Measurements from ENCODE around the gene ST3GAL6. TPM values are rescaled to one million over a fixed set of nuclear protein-coding genes. Genes with fewer than 3 reads are reported as not detected.

The ST3GAL6 gene
- total RNA-seq, 1 experiment from 2014 or later: 6.6 TPM

DNA sequence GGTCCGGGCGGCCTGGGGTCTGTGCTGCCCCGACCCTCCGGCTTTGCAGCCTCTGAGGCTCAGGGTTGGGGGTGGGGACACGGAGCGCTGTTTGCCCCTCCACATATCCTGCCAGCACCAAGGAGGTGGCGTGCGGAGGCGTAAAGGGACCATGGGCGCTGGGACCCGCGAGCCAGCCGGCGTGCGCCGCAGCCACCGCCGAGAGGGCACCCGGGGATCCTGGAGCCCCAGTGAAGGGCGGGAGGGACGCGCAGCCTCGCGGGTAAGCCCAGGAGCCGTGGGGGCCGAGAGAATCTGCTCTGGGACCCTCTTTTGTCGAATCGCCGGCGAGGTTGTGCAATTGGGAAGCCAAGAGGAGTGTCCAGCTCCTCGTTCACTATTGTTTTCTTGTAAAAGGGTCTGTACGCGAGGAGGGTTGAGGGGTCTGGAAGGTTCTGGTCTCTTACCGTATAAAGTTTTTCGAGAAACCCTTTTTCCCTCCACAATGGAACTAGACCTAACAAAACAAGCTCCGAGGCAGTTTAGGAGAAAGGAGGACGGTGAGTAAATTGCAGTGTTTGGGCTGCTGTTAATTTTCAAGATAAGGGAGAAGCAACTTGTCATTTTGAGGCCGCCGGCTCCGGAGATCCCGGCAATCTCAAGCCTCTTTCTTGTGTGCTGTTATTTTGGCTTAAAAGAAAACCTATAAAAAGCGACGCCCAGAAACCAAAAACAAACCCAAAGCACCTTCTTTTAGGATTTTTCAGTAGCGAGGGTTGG, 29.9 kb upstream of the ST3GAL6 start:
- no peak for DNase-seq
- peak overlapping the region; percentile 72 for H3K4me3 ChIP-seq (ENCODE audit: insufficient read depth, low read depth, low read length)
- peaks cover 34% of the 10 kb centered on the region for H3K27me3 ChIP-seq (ENCODE audit: control insufficient read depth, insufficient read depth, low read length)
- no peaks in the 10 kb centered on the region for H3K36me3 ChIP-seq (replicated peaks; ENCODE audit: control insufficient read depth, insufficient read depth, low read length)

DNA sequence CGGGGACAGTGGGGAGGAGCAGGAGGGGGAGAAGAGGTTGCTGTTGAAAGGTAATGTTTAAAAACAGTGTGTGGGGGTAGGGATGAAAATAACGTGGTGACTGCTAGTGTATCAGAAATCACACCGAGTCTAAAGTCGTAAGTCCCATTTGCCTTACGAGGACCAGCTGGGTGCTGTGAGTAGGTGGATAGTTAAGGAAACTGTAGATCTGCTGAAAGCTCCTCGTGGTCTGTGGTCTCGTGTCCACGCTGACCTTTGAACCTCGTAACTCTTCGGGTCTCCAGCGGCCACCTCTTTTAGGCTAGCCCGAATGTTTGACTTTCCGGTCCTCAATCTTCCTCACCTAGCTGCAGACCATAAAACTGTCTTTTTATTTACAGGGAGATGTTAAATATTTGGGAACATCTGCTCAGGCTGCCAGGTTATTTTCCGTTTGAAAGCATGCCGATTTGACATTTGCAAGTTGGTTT, 29.3 kb upstream of the ST3GAL6 start:
- Histone ChIP-seq H3K27me3 (ENCODE audit: control insufficient read depth, insufficient read depth, low read length) (peaks cover 34% of the 10 kb centered on the region), H3K36me3 (replicated peaks; ENCODE audit: control insufficient read depth, insufficient read depth, low read length) (no peaks in the 10 kb centered on the region), H3K4me3 (ENCODE audit: insufficient read depth, low read depth, low read length) (peak overlapping the region; percentile 72)
- DNase-seq: peak; percentile 17

DNA sequence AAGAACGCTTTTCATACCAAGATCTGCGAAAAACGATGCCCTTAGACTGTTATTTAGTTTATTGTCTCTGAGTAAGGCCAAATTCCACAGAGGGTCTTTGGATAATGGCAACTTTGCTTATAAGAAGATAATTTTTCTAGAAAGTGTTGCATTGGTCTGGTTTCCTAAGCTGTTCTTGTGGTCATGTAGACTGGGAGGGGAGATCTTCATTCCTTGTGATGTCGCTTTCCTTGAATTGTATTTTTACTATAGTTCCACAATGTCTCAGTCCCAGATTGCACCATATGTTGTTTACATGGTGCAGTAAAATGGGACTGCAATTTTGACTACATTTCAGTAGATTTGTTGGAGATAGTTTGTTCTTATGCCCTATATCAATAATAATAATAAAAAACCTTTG, 28.8 kb upstream of the ST3GAL6 start:
- H3K36me3 ChIP-seq (replicated peaks; ENCODE audit: control insufficient read depth, insufficient read depth, low read length): no peaks in the 10 kb centered on the region
- no peak for DNase-seq
- no peak overlapping the region for H3K4me3 ChIP-seq (ENCODE audit: insufficient read depth, low read depth, low read length)
- H3K27me3 ChIP-seq (ENCODE audit: control insufficient read depth, insufficient read depth, low read length): peaks cover 34% of the 10 kb centered on the region

DNA sequence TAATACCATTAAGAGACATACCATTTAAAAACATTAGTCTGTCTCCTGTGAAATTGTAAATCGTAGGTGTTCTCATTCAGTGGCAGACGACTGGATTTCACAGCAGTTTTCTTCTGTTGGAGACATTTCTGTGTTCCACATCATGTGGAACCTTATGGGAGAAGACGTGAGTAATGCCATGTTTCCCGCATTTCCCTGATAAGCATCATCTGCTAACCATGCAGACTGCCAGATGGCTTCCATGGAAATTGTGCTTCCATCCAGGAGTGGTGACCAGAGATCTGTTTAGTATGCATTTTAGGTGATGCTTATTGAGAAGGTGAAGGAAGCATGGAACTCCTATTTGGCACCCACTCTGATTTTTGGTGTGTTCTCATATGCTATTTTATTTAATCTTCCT, 28.4 kb upstream of the ST3GAL6 start:
- Histone ChIP-seq H3K27me3 (ENCODE audit: control insufficient read depth, insufficient read depth, low read length) (peaks cover 34% of the 10 kb centered on the region), H3K4me3 (ENCODE audit: insufficient read depth, low read depth, low read length) (no peak overlapping the region), H3K36me3 (replicated peaks; ENCODE audit: control insufficient read depth, insufficient read depth, low read length) (no peaks in the 10 kb centered on the region)
- no peak for DNase-seq

DNA sequence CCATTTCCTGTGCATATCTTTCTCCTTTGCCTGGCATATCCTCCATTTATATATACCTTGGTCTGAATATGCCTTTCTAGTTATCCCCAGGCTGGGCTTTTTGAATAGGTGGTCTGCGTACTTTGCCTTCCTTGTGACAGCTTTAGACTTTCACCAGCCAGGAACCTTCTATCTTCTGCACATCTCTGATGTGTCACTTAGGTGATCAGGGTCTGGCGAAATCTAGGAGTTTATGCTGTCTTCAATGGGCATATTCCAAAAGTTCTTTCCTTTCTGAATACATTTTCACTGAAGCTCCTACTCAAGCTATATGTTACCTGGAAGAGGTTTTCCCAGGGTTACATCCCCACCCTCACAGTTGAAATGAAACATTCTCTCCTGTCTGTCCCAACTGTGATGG, 27.8 kb upstream of the ST3GAL6 start:
- no peak for DNase-seq
- Histone ChIP-seq H3K36me3 (replicated peaks; ENCODE audit: control insufficient read depth, insufficient read depth, low read length) (no peaks in the 10 kb centered on the region), H3K4me3 (ENCODE audit: insufficient read depth, low read depth, low read length) (no peak overlapping the region), H3K27me3 (ENCODE audit: control insufficient read depth, insufficient read depth, low read length) (peaks cover 34% of the 10 kb centered on the region)

DNA sequence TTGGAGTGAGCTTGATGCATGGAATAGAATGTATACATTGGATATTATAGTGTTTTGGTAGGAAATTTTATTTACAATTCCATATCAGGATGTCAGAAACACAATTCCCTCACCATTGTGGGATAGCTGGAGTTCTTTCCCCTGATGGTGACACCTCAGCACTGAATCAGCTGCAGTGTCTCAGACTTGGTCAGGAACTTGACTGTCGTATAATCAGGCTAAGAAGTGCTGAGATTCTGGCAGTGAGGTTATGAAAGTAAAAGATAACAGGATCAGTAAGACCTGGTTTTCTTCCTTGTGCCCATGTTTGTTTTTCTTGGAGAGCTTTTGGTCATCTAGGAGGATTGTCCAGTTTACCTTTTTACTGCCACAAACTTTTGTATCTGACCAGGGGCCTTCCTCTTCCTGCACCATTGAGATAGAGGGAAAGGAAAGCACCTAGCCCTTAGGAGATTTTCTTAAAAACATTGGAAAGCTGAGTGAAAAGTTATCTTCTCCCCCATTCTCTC, 27.3 kb upstream of the ST3GAL6 start:
- peaks cover 30% of the 10 kb centered on the region for H3K27me3 ChIP-seq (ENCODE audit: control insufficient read depth, insufficient read depth, low read length)
- H3K36me3 ChIP-seq (replicated peaks; ENCODE audit: control insufficient read depth, insufficient read depth, low read length): no peaks in the 10 kb centered on the region
- H3K4me3 ChIP-seq (ENCODE audit: insufficient read depth, low read depth, low read length): no peak overlapping the region
- no peak for DNase-seq

DNA sequence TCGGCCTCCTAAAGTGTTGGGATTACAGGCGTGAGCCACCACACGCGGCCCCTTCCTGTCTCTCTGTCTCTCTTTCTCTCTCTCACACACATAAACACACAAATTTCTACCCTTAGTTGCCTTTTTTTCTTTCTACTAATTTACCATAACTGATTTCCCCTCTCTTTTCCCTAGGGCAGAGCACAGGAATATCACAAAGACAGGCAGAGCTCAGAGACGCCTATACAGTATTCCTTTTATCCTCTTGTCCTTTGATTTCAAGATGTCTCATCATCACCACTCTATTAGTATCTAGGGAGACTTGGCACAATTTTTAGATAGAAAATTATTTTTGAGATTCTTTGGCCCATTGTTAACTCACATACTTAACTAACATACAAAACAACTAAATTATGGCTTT, 25.8 kb upstream of the ST3GAL6 start:
- Histone ChIP-seq H3K4me3 (ENCODE audit: insufficient read depth, low read depth, low read length) (no peak overlapping the region), H3K27me3 (ENCODE audit: control insufficient read depth, insufficient read depth, low read length) (peaks cover 25% of the 10 kb centered on the region), H3K36me3 (replicated peaks; ENCODE audit: control insufficient read depth, insufficient read depth, low read length) (no peaks in the 10 kb centered on the region)
- DNase-seq: no peak

DNA sequence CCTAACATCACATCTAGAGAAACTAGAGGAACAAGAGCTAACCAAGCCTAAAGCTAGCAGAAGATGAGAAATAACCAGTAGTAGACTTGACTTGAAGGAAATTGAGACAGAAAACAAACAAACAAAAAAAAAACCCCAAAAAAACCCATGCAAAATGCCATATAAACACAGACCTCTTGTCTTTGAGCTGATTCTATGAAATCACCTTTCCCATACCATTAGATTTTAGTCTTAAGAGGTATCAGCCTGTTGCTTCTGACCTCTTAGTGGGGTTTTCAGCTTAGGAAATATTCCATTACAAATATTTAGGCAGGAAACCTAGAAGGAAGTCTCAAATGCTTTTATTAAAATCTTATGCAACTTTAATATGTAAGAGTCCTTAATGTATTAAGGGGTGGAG, 23.9 kb upstream of the ST3GAL6 start:
- Histone ChIP-seq H3K36me3 (replicated peaks; ENCODE audit: control insufficient read depth, insufficient read depth, low read length) (no peaks in the 10 kb centered on the region), H3K27me3 (ENCODE audit: control insufficient read depth, insufficient read depth, low read length) (peaks cover 7% of the 10 kb centered on the region), H3K4me3 (ENCODE audit: insufficient read depth, low read depth, low read length) (no peak overlapping the region)
- no peak for DNase-seq

DNA sequence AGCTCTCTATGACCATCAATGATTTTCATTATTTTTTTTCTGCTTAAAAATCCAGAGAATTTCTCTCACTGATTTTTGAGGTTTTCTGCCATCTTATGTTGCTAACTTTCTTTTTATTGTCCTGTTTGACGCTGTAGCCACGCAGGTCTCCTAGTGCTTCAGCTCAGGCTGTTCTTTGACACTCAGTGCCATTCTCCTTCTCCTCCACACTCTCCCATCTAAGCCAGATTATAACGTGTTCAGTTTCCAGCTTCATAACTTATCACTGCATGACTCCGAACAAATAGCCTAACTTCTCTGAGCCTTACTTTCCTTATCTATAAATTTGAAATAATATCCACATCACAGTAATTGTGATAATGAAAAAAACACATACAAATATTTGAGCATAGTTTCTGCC, 22.8 kb upstream of the ST3GAL6 start:
- H3K27me3 ChIP-seq (ENCODE audit: control insufficient read depth, insufficient read depth, low read length): 0 out of 2 replicates have a peak, but pooled peaks cover under 1% of the 10 kb centered on the region
- H3K4me3 ChIP-seq (ENCODE audit: insufficient read depth, low read depth, low read length): no peak overlapping the region
- no peaks in the 10 kb centered on the region for H3K36me3 ChIP-seq (replicated peaks; ENCODE audit: control insufficient read depth, insufficient read depth, low read length)
- no peak for DNase-seq

DNA sequence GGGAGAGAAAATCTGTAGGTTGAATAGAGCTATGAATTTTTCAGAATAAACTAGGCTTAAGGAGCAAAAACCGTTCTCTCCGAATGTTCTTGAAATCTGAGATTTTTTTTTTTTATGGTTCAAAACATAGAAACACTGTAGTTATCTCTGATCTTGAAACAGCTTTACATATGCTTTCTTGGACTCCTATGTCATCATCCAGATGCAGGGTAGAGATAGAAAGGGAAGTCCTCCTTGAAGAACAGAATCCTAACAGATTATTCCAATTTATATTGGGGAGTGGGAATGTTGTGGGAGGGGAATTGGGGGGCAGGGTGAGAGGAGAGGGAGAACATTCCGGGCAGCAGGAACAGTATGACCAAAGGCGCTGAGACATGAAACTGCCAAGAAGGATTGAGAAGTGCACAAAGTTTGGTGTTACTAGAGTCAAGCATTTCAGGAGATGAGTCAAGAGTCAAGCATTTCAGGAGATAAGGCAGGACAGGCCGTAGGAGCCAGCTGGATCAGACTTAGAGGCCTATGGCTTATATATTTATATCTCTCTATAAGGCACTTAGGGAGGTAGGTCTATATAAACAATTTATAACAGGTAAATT, 21.9 kb upstream of the ST3GAL6 start:
- no peak overlapping the region for H3K4me3 ChIP-seq (ENCODE audit: insufficient read depth, low read depth, low read length)
- no peak for DNase-seq
- H3K27me3 ChIP-seq (ENCODE audit: control insufficient read depth, insufficient read depth, low read length): no peaks in the 10 kb centered on the region
- no peaks in the 10 kb centered on the region for H3K36me3 ChIP-seq (replicated peaks; ENCODE audit: control insufficient read depth, insufficient read depth, low read length)

DNA sequence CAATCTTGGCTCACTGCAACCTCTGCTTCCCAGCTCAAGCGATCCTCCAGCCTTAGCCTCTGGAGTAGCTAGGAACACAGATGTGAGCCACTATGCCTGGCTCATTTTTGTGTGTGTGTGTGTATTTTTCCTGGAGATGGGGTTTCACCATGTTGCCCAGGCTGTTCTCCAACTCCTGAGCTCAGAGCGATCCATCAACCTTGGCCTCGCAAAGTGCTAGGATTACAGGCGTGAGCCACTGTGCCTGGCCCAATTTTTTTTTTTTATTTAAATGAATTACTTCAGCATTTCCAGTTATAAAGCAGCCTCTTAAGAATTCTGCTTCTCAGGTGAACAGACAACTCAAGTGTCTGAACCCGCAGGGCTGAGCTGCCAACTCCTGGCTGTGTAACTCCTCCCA, 20.1 kb upstream of the ST3GAL6 start:
- no peak for DNase-seq
- Histone ChIP-seq H3K36me3 (replicated peaks; ENCODE audit: control insufficient read depth, insufficient read depth, low read length) (no peaks in the 10 kb centered on the region), H3K4me3 (ENCODE audit: insufficient read depth, low read depth, low read length) (no peak overlapping the region), H3K27me3 (ENCODE audit: control insufficient read depth, insufficient read depth, low read length) (no peaks in the 10 kb centered on the region)

DNA sequence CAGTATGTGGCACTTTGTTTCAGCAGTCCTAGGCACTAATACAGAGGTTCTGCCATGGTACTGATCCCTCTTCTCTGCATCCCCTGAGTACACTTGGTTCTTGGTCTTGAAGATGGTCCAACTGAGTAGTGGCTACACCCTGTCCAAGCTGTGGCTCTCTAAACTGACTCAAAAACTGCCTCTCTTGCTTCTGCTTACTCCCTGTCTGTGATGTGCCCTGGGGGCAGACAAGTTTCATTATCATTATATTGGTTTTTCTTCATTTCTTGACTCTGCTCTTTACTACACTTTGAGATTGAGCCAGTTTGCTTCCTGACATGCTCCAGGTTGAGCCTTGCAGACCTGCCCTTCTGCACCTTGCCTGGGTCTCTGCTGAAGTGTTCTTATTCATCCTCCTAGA, 18.9 kb upstream of the ST3GAL6 start:
- H3K36me3 ChIP-seq (replicated peaks; ENCODE audit: control insufficient read depth, insufficient read depth, low read length): no peaks in the 10 kb centered on the region
- no peaks in the 10 kb centered on the region for H3K27me3 ChIP-seq (ENCODE audit: control insufficient read depth, insufficient read depth, low read length)
- H3K4me3 ChIP-seq (ENCODE audit: insufficient read depth, low read depth, low read length): no peak overlapping the region
- DNase-seq: no peak

DNA sequence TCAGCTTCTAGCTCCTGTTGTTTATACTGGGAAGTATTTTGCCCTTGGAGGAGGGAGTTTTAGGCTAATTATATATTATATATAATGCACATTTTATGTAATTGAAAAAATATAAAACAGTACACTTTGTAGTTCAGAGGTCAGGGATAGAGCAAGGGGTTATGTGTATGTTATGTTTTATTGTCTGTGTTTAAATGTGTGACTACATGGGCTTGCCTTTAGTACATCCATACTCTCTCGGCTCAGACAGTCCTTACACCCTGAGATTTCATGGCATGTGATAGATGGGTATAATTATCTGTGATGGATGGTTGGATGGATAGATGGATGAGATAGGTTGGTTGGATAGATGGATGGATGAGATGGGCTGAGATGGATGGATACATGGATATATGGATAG, 17.4 kb upstream of the ST3GAL6 start:
- Histone ChIP-seq H3K27me3 (ENCODE audit: control insufficient read depth, insufficient read depth, low read length) (no peaks in the 10 kb centered on the region), H3K36me3 (replicated peaks; ENCODE audit: control insufficient read depth, insufficient read depth, low read length) (no peaks in the 10 kb centered on the region), H3K4me3 (ENCODE audit: insufficient read depth, low read depth, low read length) (no peak overlapping the region)
- DNase-seq: no peak

DNA sequence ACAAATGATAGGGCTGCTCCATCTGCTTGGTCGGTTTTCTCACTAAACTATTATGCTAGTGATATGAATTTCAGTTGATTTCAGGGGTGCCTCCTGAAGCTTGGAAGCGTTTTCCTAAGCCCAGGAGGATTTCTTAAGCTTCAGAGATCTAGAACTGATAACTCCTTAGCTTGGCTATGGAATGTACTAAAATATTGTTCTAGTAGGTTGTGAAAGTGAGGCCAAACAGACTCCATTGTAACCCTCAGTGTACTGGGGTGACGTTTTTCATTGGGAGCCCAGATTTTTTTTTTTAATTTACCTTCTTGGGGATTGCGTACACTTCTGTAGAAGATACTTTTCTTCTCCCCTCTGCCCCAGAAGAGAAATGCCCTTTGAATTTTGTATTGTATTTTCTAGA, 17.0 kb upstream of the ST3GAL6 start:
- no peaks in the 10 kb centered on the region for H3K36me3 ChIP-seq (replicated peaks; ENCODE audit: control insufficient read depth, insufficient read depth, low read length)
- H3K4me3 ChIP-seq (ENCODE audit: insufficient read depth, low read depth, low read length): no peak overlapping the region
- no peaks in the 10 kb centered on the region for H3K27me3 ChIP-seq (ENCODE audit: control insufficient read depth, insufficient read depth, low read length)
- no peak for DNase-seq

DNA sequence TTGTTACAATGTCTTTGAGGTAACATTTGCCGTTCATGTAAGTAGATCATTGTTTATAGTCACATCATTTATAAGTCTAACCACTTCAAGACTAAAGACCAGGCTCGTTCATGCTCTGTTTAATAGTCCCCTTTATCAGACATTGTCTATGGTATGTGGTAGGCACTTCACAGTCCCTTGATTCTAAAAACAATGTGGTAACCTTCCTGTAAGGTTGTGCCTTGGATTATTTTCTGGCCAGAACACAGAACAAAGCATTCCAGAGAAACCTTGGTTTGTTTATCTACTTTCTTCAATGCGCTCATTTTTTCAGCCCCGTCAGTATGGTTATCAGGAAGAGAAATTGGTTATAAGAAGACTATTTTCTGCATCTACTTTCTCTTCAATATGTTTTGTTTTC, 16.3 kb upstream of the ST3GAL6 start:
- no peaks in the 10 kb centered on the region for H3K36me3 ChIP-seq (replicated peaks; ENCODE audit: control insufficient read depth, insufficient read depth, low read length)
- H3K27me3 ChIP-seq (ENCODE audit: control insufficient read depth, insufficient read depth, low read length): no peaks in the 10 kb centered on the region
- H3K4me3 ChIP-seq (ENCODE audit: insufficient read depth, low read depth, low read length): no peak overlapping the region
- no peak for DNase-seq
